ENCODE measurements around the gene GABRR2. TPM values are rescaled to one million over a fixed set of nuclear protein-coding genes. Genes with fewer than 3 reads are reported as not detected.
A peak's percentile ranks its signal among the peaks of the same experiment; 100 is the strongest.
"Not testable (repeated sequence)": the region's sequence is repeated elsewhere in the genome, so short reads cannot be mapped to it uniquely, and the experiment has no call there.

Gene GABRR2
- total RNA-seq, 1 donor from 2014 or later, result 0.88 TPM

- H3K27me3 Mint-ChIP-seq (ENCODE audit: insufficient read depth), result peaks cover 17% of the 10 kb centered on the region
- no peak overlapping the region for H3K27ac Mint-ChIP-seq
- H3K4me3 Mint-ChIP-seq, result no peak overlapping the region
These were observed 72.3 kb downstream of the GABRR2 start for GRCh38 chr6:89242574-89243330.

GRCh38 chr6:89239338-89239737, 75.8 kb downstream of the GABRR2 start:
- Mint-ChIP-seq H3K27me3 (ENCODE audit: insufficient read depth) (peaks cover 14% of the 10 kb centered on the region), H3K4me1 (ENCODE audit: low read depth) (peaks cover 16% of the 10 kb centered on the region), H3K4me3 (no peak overlapping the region), H3K36me3 (ENCODE audit: low read depth) (no peaks in the 10 kb centered on the region), H3K9me3 (no peaks in the 10 kb centered on the region), H3K27ac (no peak overlapping the region)
- intact Hi-C loops (cut with micrococcal nuclease), result no loop called here
- DNase-seq (ENCODE audit: low spot score), result peak; percentile 8

More at GRCh38 chr6:89242574-89243330, 72.3 kb downstream of the GABRR2 start:
- peaks cover 16% of the 10 kb centered on the region for H3K4me1 Mint-ChIP-seq (ENCODE audit: low read depth)
- H3K9me3 Mint-ChIP-seq, result no peaks in the 10 kb centered on the region
- H3K36me3 Mint-ChIP-seq (ENCODE audit: low read depth), result no peaks in the 10 kb centered on the region
- no peak for DNase-seq (ENCODE audit: low spot score)
- intact Hi-C loops (cut with micrococcal nuclease), result loop anchor here (1.0 kb wide), 2 partner anchors 120 to 260 kb away; no protein-coding TSS in a partner anchor

DNA sequence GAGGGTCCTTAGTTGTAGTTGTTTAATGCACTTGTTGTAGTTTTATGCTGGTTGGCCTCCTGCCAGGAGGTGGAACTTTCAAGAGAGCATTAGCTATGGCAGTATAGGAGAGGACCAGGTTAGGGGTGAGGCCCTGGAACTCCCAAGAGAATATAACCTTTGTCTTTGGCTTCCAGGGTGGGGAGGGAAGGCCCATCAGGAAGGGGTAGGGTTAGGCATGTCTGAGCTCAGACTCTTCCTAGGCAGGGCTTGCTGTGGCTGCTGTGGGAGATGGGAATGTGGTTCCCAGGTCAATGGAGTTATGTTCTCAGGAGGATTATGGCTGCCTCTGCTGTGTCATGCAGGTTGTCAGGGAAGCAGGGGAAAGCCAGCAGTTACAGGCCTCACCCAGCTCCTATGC, 77.9 kb downstream of the GABRR2 start:
- Mint-ChIP-seq H3K27ac (no peak overlapping the region), H3K9me3 (no peaks in the 10 kb centered on the region), H3K4me1 (ENCODE audit: low read depth) (peaks cover 20% of the 10 kb centered on the region), H3K36me3 (ENCODE audit: low read depth) (no peaks in the 10 kb centered on the region), H3K27me3 (ENCODE audit: insufficient read depth) (peaks cover 15% of the 10 kb centered on the region), H3K4me3 (no peak overlapping the region)
- no peak for DNase-seq (ENCODE audit: low spot score)
- intact Hi-C loops (cut with micrococcal nuclease), result no loop called here

GRCh38 chr6:89233605-89234004, 81.5 kb downstream of the GABRR2 start:
- H3K36me3 Mint-ChIP-seq (ENCODE audit: low read depth); H3K9me3 Mint-ChIP-seq: not testable (repeated sequence)
- H3K27me3 Mint-ChIP-seq (ENCODE audit: insufficient read depth), result peaks cover 19% of the 10 kb centered on the region

GRCh38 chr6:89222712-89223039, 92.4 kb downstream of the GABRR2 start:
- DNase-seq (ENCODE audit: low spot score), result no peak
- intact Hi-C loops (cut with micrococcal nuclease), result no loop called here
- H3K36me3 Mint-ChIP-seq (ENCODE audit: low read depth), result no peaks in the 10 kb centered on the region
- H3K27me3 Mint-ChIP-seq (ENCODE audit: insufficient read depth), result peaks cover 9% of the 10 kb centered on the region
- no peaks in the 10 kb centered on the region for H3K9me3 Mint-ChIP-seq
- H3K4me1 Mint-ChIP-seq (ENCODE audit: low read depth), result no peaks in the 10 kb centered on the region
- no peak overlapping the region for H3K4me3 Mint-ChIP-seq
- no peak overlapping the region for H3K27ac Mint-ChIP-seq

More at GRCh38 chr6:89233605-89234004, 81.5 kb downstream of the GABRR2 start:
- intact Hi-C loops (cut with micrococcal nuclease); DNase-seq (ENCODE audit: low spot score); H3K27ac Mint-ChIP-seq; H3K4me1 Mint-ChIP-seq (ENCODE audit: low read depth): not testable (repeated sequence)
- H3K4me3 Mint-ChIP-seq, result peak overlapping the region; percentile 47

DNA sequence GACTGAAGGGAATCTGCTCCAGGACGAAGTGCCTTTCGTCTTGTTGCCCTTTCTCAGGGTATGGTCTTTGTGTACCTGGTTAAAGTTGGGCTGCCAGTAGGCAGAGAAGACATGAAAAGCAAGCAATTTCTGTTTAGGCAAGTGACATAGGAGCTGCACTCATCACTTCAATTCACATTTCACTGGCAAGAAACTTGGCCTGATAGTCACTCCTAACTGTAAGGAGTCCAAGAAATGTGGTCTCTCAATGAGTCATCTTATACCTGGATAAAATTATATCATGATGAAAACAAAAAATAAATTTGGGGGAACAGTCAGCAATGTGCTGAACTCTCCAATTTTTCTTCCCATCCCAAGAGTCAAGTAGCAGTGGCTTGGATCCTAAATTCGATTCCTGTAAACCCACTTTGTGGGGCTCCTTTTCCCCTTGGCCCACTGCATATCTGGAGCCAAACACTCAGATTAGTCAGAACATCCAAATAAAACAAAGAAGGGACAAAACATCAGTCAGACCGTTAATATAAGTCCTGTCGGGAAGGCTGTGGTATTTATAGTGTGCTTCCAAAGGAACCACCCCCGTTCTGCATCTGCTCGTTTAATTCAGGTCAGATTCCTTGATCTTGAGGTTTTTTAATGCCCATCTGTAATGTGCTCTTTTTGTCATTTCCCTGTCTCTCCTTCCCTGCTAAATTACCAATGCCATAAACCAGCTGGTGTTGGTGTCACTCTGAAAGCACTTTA, 93.0 kb downstream of the GABRR2 start:
- Mint-ChIP-seq H3K9me3 (no peaks in the 10 kb centered on the region), H3K27me3 (ENCODE audit: insufficient read depth) (peaks cover 10% of the 10 kb centered on the region), H3K36me3 (ENCODE audit: low read depth) (no peaks in the 10 kb centered on the region), H3K4me1 (ENCODE audit: low read depth) (no peaks in the 10 kb centered on the region), H3K27ac (no peak overlapping the region), H3K4me3 (no peak overlapping the region)
- no peak for DNase-seq (ENCODE audit: low spot score)
- intact Hi-C loops (cut with micrococcal nuclease), result no loop called here

DNA sequence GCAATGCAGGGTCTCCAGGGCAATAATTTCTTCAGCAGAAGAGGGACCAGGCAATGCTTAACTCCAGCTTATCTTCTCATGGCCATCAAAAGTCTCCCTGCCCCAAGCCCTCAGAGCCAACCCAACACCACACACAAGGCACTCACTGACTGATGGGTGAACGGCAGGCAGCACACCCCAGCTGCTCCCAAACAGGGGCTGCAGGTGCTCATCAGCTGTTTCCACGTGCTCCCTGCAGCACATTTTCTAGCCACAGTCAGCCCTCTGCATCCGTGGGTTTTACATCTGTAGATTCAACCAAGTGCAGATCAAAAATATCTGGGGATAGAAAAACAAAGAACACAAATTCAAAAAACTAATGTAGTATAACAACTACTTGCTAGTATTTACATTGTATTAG, 94.0 kb downstream of the GABRR2 start:
- Mint-ChIP-seq H3K27ac (no peak overlapping the region), H3K27me3 (ENCODE audit: insufficient read depth) (peaks cover 13% of the 10 kb centered on the region), H3K4me3 (no peak overlapping the region), H3K9me3 (no peaks in the 10 kb centered on the region), H3K4me1 (ENCODE audit: low read depth) (no peaks in the 10 kb centered on the region), H3K36me3 (ENCODE audit: low read depth) (no peaks in the 10 kb centered on the region)
- intact Hi-C loops (cut with micrococcal nuclease), result no loop called here
- DNase-seq (ENCODE audit: low spot score), result no peak

- Mint-ChIP-seq H3K27ac (no peak within 1 kb of the TSS), H3K4me1 (ENCODE audit: low read depth) (no peaks in the 10 kb centered on the region), H3K36me3 (ENCODE audit: low read depth) (no peaks in the 10 kb centered on the region)
These were observed 97.7 kb downstream of the GABRR2 start, which contains the start of gene GABRR1 for GRCh38 chr6:89217299-89217910. Gene GABRR1, minus strand, starts transcription at chr6:89217358. Its CDS starts 36 bp downstream, at chr6:89217322.

GRCh38 chr6:89216411-89216810, 98.7 kb downstream of the GABRR2 start:
- Mint-ChIP-seq H3K27me3 (ENCODE audit: insufficient read depth) (peaks cover 21% of the 10 kb centered on the region), H3K9me3 (no peaks in the 10 kb centered on the region), H3K4me3 (no peak overlapping the region), H3K36me3 (ENCODE audit: low read depth) (no peaks in the 10 kb centered on the region), H3K27ac (no peak overlapping the region), H3K4me1 (ENCODE audit: low read depth) (no peaks in the 10 kb centered on the region)
- no peak for DNase-seq (ENCODE audit: low spot score)
- intact Hi-C loops (cut with micrococcal nuclease), result no loop called here

More at GRCh38 chr6:89217299-89217910, 97.7 kb downstream of the GABRR2 start, which contains the start of gene GABRR1:
- no peak for DNase-seq (ENCODE audit: low spot score)
- H3K4me3 Mint-ChIP-seq, result no peak within 1 kb of the TSS
- H3K27me3 Mint-ChIP-seq (ENCODE audit: insufficient read depth), result peaks cover 21% of the 10 kb centered on the region
- intact Hi-C loops (cut with micrococcal nuclease), result no loop called here
- H3K9me3 Mint-ChIP-seq, result no peaks in the 10 kb centered on the region

GRCh38 chr6:89215391-89215790, 99.7 kb downstream of the GABRR2 start:
- no peaks in the 10 kb centered on the region for H3K4me1 Mint-ChIP-seq (ENCODE audit: low read depth)
- no peaks in the 10 kb centered on the region for H3K36me3 Mint-ChIP-seq (ENCODE audit: low read depth)
- no peak overlapping the region for H3K4me3 Mint-ChIP-seq
- no peaks in the 10 kb centered on the region for H3K9me3 Mint-ChIP-seq
- H3K27me3 Mint-ChIP-seq (ENCODE audit: insufficient read depth), result peaks cover 21% of the 10 kb centered on the region
- intact Hi-C loops (cut with micrococcal nuclease), result no loop called here
- no peak overlapping the region for H3K27ac Mint-ChIP-seq
- no peak for DNase-seq (ENCODE audit: low spot score)

GRCh38 chr6:89214197-89214596, 100.9 kb downstream of the GABRR2 start:
- Mint-ChIP-seq H3K27me3 (ENCODE audit: insufficient read depth) (peaks cover 21% of the 10 kb centered on the region), H3K9me3 (no peaks in the 10 kb centered on the region), H3K4me3 (no peak overlapping the region), H3K4me1 (ENCODE audit: low read depth) (no peaks in the 10 kb centered on the region), H3K27ac (no peak overlapping the region), H3K36me3 (ENCODE audit: low read depth) (no peaks in the 10 kb centered on the region)
- intact Hi-C loops (cut with micrococcal nuclease), result no loop called here
- DNase-seq (ENCODE audit: low spot score), result no peak

- Mint-ChIP-seq H3K36me3 (ENCODE audit: low read depth) (no peaks in the 10 kb centered on the region), H3K27me3 (ENCODE audit: insufficient read depth) (peaks cover 15% of the 10 kb centered on the region), H3K4me1 (ENCODE audit: low read depth) (no peaks in the 10 kb centered on the region), H3K4me3 (no peak overlapping the region), H3K27ac (no peak overlapping the region), H3K9me3 (no peaks in the 10 kb centered on the region)
- intact Hi-C loops (cut with micrococcal nuclease), result no loop called here
- DNase-seq (ENCODE audit: low spot score), result no peak
These were observed 102.6 kb downstream of the GABRR2 start for GRCh38 chr6:89212472-89212871.

- Mint-ChIP-seq H3K9me3 (no peaks in the 10 kb centered on the region), H3K27ac (no peak overlapping the region), H3K4me1 (ENCODE audit: low read depth) (no peaks in the 10 kb centered on the region), H3K4me3 (no peak overlapping the region), H3K36me3 (ENCODE audit: low read depth) (no peaks in the 10 kb centered on the region), H3K27me3 (ENCODE audit: insufficient read depth) (no peaks in the 10 kb centered on the region)
- no peak for DNase-seq (ENCODE audit: low spot score)
- intact Hi-C loops (cut with micrococcal nuclease), result no loop called here
These were observed 105.6 kb downstream of the GABRR2 start for GRCh38 chr6:89209457-89209856.
